IPS DF 6.9 (cell line): Measurements from ENCODE around the gene WWOX.
"Not testable (repeated sequence)": the region's sequence is repeated elsewhere in the genome, so short reads cannot be mapped to it uniquely, and the experiment has no call there.

Experiments
- DNase-seq: peaks from one replicate; pipeline ENCODE4 v3.0.0-alpha.2; 2013; ENCODE audit warnings: low read depth, low spot score
- H3K27ac ChIP-seq: one replicate; pipeline ENCODE4 v1.5.1; 2013; ENCODE audit warnings: low read length, control low read depth
- H3K27me3 ChIP-seq: 2 replicates; pipeline ENCODE4 v1.6.1; 2013; ENCODE audit warnings: mild to moderate bottlenecking, low read length; ENCODE audit not compliant: control insufficient read depth, insufficient read depth
- H3K36me3 ChIP-seq: 2 replicates; pipeline ENCODE4 v1.6.1; 2013; ENCODE audit warnings: low read length; ENCODE audit not compliant: control insufficient read depth, insufficient read depth
- H3K4me1 ChIP-seq: 2 replicates; pipeline ENCODE4 v1.6.1; 2013; ENCODE audit warnings: low read length; ENCODE audit not compliant: control insufficient read depth, insufficient read depth
- H3K4me3 ChIP-seq: 2 replicates; pipeline ENCODE4 v1.5.1; 2013; ENCODE audit warnings: mild to moderate bottlenecking, low read length
- H3K9me3 ChIP-seq: 2 replicates; pipeline ENCODE4 v1.6.1; 2013; ENCODE audit warnings: low read length, inconsistent platforms; ENCODE audit not compliant: control insufficient read depth, insufficient read depth
- WGBS: extraction: QIAGEN DNeasy Blood & Tissue Kit; methylation state at CpG from one replicate; pipeline ENCODE4 v1.1.7; 2013; ENCODE audit warnings: mixed read lengths, missing lambda C conversion rate; ENCODE audit not compliant: insufficient read length, insufficient coverage; 5-methylcytosine and 5-hydroxymethylcytosine counted together

Gene WWOX

DNA sequence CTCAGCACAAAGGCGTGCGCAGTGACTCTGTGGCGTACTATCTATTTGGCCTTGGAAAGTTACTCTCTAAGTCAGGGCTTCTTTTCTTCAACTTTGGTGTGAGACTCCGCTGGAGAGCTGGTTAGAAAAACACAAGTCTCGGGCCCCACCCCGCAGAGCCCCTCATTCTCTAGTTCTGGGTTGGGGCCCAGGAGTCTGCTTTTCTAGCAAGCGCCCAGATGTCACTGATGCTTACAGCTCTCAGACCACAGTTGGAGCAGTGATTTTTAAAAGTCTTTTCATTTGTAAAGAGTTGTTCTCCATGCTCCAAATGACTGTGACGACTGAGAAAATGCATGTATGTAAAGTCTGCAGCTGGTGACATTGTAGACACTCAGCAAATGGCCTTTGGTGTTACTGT, 582.3 kb downstream of the WWOX start:
- Histone ChIP-seq H3K4me3 (no peak overlapping the region), H3K4me1 (no peaks in the 10 kb centered on the region), H3K9me3 (no peaks in the 10 kb centered on the region), H3K27ac (no peak overlapping the region), H3K36me3 (no peaks in the 10 kb centered on the region), H3K27me3 (no peaks in the 10 kb centered on the region)
- no CpG with 5 or more reads among the region's 8 CpGs for WGBS
- no peak for DNase-seq

DNA sequence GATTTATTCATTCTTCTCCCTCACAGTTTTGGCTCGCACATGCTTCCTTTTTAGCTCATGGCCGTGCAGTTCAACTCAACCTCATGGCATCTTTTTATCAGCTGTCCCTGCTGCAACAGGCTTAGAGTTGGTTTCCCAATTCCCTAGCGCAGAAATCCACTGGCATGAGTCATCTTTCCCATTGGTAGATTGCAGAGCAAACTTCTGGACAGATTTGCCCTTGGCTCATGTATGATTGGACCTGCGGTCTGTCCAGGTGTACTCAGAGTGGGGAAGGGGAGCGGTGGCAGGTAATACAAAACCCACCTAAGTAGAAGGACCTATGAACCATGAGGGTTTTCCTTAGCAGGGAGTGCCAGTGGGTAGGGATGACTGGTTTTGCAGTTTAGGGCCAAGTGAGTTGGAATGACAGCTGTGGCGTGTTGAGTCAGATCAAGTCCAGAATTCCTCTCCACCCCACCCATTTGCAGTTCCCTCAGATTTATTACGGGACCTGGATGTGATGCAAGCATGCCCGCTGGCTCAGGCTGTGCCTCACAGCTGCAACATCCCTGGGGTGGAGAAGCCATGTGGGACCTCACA, 584.7 kb downstream of the WWOX start:
- WGBS, result no CpG with 5 or more reads among the region's 8 CpGs
- Histone ChIP-seq H3K4me1 (no peaks in the 10 kb centered on the region), H3K4me3 (no peak overlapping the region), H3K36me3 (no peaks in the 10 kb centered on the region), H3K27me3 (no peaks in the 10 kb centered on the region), H3K9me3 (no peaks in the 10 kb centered on the region), H3K27ac (no peak overlapping the region)
- no peak for DNase-seq

DNA sequence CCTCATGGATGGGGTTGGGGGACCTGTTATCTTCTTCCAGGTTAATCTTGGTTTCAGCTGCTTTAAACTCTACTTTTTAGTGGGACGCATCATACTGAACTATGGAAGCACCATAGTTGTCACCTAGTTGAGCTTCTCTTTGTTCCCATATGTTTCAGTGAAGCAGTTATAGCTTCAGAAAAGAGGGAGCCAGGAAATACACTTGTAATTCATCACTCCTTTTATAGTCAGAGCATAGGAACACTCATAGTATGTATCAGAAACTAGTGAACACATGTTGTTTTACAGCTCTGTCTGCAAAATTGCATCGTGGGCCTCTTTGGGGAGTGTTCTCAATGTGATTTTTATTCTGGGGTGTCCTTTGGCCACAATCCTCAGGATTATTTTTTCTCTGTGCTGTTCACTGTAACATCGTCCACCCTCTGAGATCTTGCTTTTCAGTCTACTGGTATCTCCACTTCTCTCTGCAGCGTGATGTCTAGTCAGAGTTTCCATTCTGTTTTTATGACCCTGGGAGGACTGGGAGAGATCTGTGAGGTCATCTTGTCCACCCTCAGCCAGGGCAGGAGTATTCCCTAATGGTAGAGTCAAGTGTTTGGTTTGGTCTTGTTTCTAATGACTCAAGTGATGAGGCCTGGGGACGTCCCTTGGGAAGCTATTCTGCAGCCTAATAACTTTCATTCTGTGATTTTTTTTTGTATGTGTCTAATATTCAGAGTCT, 585.4 kb downstream of the WWOX start:
- H3K9me3 ChIP-seq, result no peaks in the 10 kb centered on the region
- H3K4me3 ChIP-seq, result no peak overlapping the region
- WGBS, result no CpG with 5 or more reads among the region's 5 CpGs
- no peak overlapping the region for H3K27ac ChIP-seq
- H3K27me3 ChIP-seq, result no peaks in the 10 kb centered on the region
- no peaks in the 10 kb centered on the region for H3K4me1 ChIP-seq
- DNase-seq, result no peak
- no peaks in the 10 kb centered on the region for H3K36me3 ChIP-seq

DNA sequence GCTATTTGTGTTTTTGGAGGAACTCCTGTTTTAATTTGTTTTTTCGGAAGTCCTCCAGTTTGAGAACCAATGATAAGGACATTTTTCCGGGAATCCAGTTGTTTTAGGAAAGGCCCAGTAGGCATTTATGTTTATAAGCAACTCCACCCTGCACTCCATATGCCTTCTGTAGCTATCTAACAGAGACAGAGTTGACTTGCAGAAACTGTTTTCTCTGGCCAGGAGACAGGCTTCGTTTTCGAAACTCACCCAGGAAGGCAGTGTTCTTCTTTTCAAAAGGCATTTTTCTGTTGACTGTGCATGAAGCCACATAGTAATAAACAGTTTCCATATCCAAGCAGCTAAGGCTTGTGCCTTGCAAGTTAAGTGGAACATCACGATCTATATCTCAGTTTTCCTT, 587.1 kb downstream of the WWOX start:
- no peak overlapping the region for H3K27ac ChIP-seq
- H3K27me3 ChIP-seq, result no peaks in the 10 kb centered on the region
- DNase-seq, result no peak
- no peaks in the 10 kb centered on the region for H3K4me1 ChIP-seq
- no peaks in the 10 kb centered on the region for H3K9me3 ChIP-seq
- no peak overlapping the region for H3K4me3 ChIP-seq
- no peaks in the 10 kb centered on the region for H3K36me3 ChIP-seq
- no CpG with 5 or more reads among the region's 5 CpGs for WGBS

DNA sequence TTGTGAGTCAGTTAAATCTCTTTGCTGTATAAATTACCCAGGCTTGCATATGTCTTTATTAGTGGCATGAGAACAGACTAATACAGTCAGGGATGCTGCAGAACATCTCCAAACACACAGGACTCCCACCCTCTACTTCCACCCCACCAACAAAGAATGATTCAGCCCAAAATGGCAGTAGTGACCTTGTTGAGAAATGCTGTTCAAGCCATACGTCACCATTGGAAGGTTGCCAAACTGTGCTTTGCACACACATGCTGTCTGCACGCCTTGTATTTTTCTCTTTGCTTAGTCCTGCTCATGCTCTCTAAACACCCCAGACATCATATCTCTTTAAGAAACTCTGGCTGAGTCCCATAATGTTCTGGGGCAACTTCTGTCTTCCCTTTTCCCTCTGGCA, 589.6 kb downstream of the WWOX start:
- Histone ChIP-seq H3K9me3 (no peaks in the 10 kb centered on the region), H3K36me3 (no peaks in the 10 kb centered on the region), H3K27ac (no peak overlapping the region), H3K4me1 (no peaks in the 10 kb centered on the region), H3K4me3 (no peak overlapping the region), H3K27me3 (no peaks in the 10 kb centered on the region)
- WGBS, result no CpG with 5 or more reads among the region's 2 CpGs
- DNase-seq, result no peak

DNA sequence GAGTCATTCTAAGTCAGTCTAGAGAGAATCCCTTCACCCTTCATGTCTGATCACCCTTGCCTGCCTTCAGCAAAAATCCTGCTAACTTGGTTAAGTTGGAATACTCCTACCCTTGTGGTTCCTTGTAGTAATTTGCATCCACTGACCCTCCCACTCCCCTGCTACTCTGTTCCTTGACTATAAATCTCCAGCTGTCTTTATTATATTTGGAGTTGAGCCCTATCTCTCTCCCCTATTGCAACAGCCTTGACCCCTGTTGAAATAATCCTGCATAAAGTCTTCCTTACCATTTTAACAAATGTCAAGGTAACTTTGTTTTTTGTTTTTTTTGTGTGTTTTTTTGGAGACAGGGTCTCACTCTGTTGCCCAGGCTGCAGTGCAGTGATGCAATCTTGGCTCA, 590.1 kb downstream of the WWOX start:
- Histone ChIP-seq H3K27ac (no peak overlapping the region), H3K27me3 (no peaks in the 10 kb centered on the region), H3K36me3 (no peaks in the 10 kb centered on the region), H3K9me3 (no peaks in the 10 kb centered on the region), H3K4me3 (no peak overlapping the region), H3K4me1 (no peaks in the 10 kb centered on the region)
- DNase-seq, result no peak

DNA sequence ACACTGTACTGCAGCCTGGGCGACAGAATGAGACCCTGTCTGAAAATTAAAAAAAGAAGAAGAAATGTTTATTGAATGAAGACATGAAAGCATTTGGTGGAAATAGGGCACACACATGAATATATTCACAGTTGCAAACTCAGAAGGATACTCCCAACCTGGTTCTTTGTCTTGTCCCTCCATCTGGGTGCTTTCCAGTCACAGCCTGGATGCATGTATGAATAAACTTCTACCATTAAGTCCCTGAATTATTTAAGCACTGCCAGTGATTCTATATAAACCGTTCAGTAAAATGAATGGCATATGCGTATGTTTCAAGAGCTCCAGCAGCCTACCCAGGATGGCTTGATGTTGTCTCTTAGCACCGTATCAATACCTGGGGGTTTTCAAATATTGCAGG, 591.1 kb downstream of the WWOX start:
- WGBS, result no CpG with 5 or more reads among the region's 4 CpGs
- H3K4me3 ChIP-seq, result no peak overlapping the region
- no peaks in the 10 kb centered on the region for H3K36me3 ChIP-seq
- no peak for DNase-seq
- no peaks in the 10 kb centered on the region for H3K27me3 ChIP-seq
- H3K9me3 ChIP-seq, result no peaks in the 10 kb centered on the region
- H3K27ac ChIP-seq, result no peak overlapping the region
- no peaks in the 10 kb centered on the region for H3K4me1 ChIP-seq

DNA sequence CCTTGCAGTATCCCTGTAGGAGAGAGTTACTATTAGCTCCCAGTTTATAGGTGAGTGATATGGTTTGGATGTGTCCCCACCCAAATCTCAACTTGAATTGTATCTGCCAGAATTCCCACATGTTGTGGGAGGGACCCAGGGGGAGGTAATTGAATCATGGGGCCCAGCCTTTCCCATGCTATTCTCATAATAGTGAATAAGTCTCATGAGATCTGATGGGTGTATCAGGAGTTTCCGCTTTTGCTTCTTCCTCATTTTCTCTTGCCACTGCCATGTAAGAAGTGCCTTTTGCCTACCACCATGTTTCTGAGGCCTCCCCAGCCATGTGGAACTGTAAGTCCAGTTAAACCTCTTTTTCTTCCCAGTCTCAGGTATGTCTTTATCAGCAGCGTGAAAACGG, 592.3 kb downstream of the WWOX start:
- H3K4me1 ChIP-seq, H3K36me3 ChIP-seq, DNase-seq, H3K27ac ChIP-seq, H3K27me3 ChIP-seq, H3K4me3 ChIP-seq, H3K9me3 ChIP-seq: not testable (repeated sequence)
- no CpG with 5 or more reads among the region's 3 CpGs for WGBS

DNA sequence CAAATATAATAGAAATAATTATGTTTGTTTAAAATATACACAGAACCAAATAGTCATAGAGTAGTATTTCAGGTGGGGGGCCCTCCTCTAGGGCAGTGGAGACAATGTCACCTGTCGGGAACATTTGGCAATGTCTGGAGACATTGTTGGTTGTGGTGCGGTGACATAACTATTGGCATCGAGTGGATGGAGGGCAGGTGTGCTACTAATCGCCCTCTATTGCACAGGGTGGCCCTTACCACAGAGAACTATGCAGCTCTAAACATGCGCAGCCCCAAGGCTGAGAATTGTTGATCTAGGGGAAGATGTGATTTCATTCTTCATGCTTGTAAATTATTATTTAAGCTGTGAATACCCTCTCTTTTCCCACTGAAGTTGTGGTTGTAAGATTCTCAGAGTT, 594.0 kb downstream of the WWOX start:
- Histone ChIP-seq H3K36me3 (no peaks in the 10 kb centered on the region), H3K4me1 (no peaks in the 10 kb centered on the region), H3K9me3 (no peaks in the 10 kb centered on the region), H3K4me3 (no peak overlapping the region), H3K27me3 (no peaks in the 10 kb centered on the region), H3K27ac (no peak overlapping the region)
- no peak for DNase-seq
- WGBS, result no CpG with 5 or more reads among the region's 5 CpGs

DNA sequence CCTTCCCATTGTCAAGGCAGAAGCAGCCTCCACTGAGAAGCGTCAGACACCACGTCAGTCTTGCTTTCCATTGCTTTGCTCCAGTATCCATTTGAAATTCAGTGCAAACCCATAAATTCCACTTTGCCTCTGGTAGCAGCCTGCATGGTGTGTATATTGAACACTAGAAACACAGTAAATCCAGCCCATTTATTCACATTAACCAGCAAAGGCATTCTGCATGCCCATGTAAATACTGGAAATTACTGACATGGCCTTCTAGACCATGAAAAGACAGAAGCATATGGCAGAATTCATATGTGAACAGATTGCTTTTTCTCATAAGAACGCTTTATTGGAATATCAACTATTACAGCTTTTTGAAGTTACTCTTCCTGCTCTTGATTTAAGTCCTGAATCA, 595.0 kb downstream of the WWOX start:
- no peak overlapping the region for H3K27ac ChIP-seq
- no peak for DNase-seq
- no peaks in the 10 kb centered on the region for H3K36me3 ChIP-seq
- no CpG with 5 or more reads among the region's 3 CpGs for WGBS
- H3K4me1 ChIP-seq, result no peaks in the 10 kb centered on the region
- no peaks in the 10 kb centered on the region for H3K9me3 ChIP-seq
- no peak overlapping the region for H3K4me3 ChIP-seq
- H3K27me3 ChIP-seq, result no peaks in the 10 kb centered on the region

DNA sequence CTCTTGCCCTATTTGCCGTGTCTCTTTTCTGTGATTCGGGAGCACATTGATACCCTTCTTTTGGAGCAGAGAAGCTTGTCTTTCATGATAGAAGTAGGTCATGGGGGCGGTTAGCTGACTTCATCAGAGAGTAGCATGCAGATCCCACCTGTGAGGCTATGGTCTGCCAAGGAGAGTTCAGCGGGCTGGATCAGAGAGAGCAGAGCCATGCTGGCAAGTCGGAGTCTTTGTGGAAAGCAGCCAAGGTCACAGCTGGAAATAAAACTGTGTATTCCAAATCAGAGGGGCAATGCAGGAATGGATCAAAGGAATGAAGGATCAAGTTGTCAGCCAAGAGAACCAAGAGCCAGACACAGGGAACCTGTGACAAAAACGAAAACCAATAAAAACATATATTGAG, 595.9 kb downstream of the WWOX start:
- H3K27ac ChIP-seq, result no peak overlapping the region
- no peaks in the 10 kb centered on the region for H3K27me3 ChIP-seq
- no peaks in the 10 kb centered on the region for H3K4me1 ChIP-seq
- no CpG with 5 or more reads among the region's 6 CpGs for WGBS
- H3K36me3 ChIP-seq, result no peaks in the 10 kb centered on the region
- H3K9me3 ChIP-seq, result no peaks in the 10 kb centered on the region
- no peak for DNase-seq
- no peak overlapping the region for H3K4me3 ChIP-seq
